22Rv1 (cell line): ENCODE data around the gene DYNAP.

Experiments
- ZFX ChIP-seq: fragments of 450-650 bp; IDR thresholded peaks from 2 replicates; pipeline ENCODE4 v1.6.1; 2017; ENCODE audit warnings: antibody characterized with exemption, borderline replicate concordance
- TF ChIP-seq, protein P1 (sequence below): fragments of 450-650 bp; IDR thresholded peaks from 2 replicates; pipeline ENCODE4 v1.5.1; 2017; ENCODE audit warnings: mild to moderate bottlenecking

DNA sequence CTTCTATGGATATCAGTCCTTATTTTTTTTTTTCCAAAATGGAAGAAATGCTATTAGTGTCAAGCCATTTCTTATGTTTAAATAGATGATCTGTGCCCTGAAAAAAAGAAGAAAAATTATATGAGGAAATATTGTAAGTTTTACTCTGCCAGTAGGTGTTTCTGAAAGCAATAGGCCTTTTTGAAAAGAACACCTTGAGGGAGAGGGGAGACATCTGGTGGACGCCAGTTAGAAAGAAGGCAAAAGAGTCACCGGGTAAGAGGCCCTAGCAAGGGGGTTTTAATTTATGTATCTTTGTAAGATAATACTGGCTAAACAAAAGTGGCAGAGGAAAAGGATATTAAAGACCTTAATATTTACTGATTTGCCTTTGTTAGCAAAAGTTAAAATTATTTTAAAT, 56.1 kb downstream of the DYNAP start:
- TF ChIP-seq, protein P1, sequence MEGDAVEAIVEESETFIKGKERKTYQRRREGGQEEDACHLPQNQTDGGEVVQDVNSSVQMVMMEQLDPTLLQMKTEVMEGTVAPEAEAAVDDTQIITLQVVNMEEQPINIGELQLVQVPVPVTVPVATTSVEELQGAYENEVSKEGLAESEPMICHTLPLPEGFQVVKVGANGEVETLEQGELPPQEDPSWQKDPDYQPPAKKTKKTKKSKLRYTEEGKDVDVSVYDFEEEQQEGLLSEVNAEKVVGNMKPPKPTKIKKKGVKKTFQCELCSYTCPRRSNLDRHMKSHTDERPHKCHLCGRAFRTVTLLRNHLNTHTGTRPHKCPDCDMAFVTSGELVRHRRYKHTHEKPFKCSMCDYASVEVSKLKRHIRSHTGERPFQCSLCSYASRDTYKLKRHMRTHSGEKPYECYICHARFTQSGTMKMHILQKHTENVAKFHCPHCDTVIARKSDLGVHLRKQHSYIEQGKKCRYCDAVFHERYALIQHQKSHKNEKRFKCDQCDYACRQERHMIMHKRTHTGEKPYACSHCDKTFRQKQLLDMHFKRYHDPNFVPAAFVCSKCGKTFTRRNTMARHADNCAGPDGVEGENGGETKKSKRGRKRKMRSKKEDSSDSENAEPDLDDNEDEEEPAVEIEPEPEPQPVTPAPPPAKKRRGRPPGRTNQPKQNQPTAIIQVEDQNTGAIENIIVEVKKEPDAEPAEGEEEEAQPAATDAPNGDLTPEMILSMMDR = peak; percentile 61
- no peak for TF ChIP-seq ZFX
